CD4-positive, alpha-beta T cell (primary cell): ENCODE data around the gene PLA2G4D. TPM values are rescaled to one million over a fixed set of nuclear protein-coding genes. Genes with fewer than 3 reads are reported as not detected.

Experiments
- ATAC-seq: fragments of 200-7000 bp; cut with Tn5 transposase; one replicate; pipeline ENCODE4 v1.10.0; 2022; ENCODE audit warnings: mild to moderate bottlenecking; ENCODE audit not compliant: poor library complexity
- CTCF ChIA-PET: fragments of 350-600 bp; sonication (Branson Sonifier 250); formaldehyde crosslinking; loops from one replicate; lab custom pipeline; 2021; ENCODE audit warnings: antibody characterized with exemption, inconsistent platforms; lab: Charles Lee
- POLR2A ChIA-PET: fragments of 350-600 bp; sonication (Branson Sonifier 250); formaldehyde crosslinking; loops from one replicate; lab custom pipeline; 2021; ENCODE audit warnings: antibody characterized with exemption, inconsistent platforms; lab: Charles Lee
- DNase-seq, 14 experiments: peaks; one replicate each; pipeline ENCODE4 v3.0.0-alpha.2; 2013 to 2020; ENCODE audit warnings: mixed read lengths in 2 of 14
- H3K27ac ChIP-seq, 2 donors: one replicate each; pipeline versions ENCODE4 v1.5.1 to v1.7.0; 2013; ENCODE audit warnings: low read length in 2 of 2, low read depth in 1 of 2, mild to moderate bottlenecking in 1 of 2
- H3K27me3 ChIP-seq, 2 experiments: 1 replicate in 1 of 2; 2 replicates in 1 of 2; pipeline versions ENCODE4 v1.6.1 to v1.7.0; 2013; ENCODE audit warnings: low read length in 2 of 2, control low read depth in 1 of 2, mild to moderate bottlenecking in 1 of 2, moderate library complexity in 1 of 2; ENCODE audit not compliant: insufficient read depth in 2 of 2, control insufficient read depth in 1 of 2
- H3K36me3 ChIP-seq: one replicate; pipeline ENCODE4 v1.6.1; 2013; ENCODE audit warnings: low read length, control low read depth; ENCODE audit not compliant: insufficient read depth
- H3K4me1 ChIP-seq: one replicate; pipeline ENCODE4 v1.6.1; 2013; ENCODE audit warnings: low read length, control low read depth; ENCODE audit not compliant: insufficient read depth
- H3K4me3 ChIP-seq: one replicate; pipeline ENCODE4 v1.5.1; 2013; ENCODE audit warnings: mild to moderate bottlenecking, low read length, moderate library complexity
- H3K9me3 ChIP-seq, 2 experiments: 1 replicate in 1 of 2; 2 replicates in 1 of 2; pipeline versions ENCODE4 v1.6.1 to v1.7.0; 2013; ENCODE audit warnings: low read length in 2 of 2, mild to moderate bottlenecking in 2 of 2, control low read depth in 1 of 2, moderate library complexity in 1 of 2; ENCODE audit not compliant: control insufficient read depth in 1 of 2, insufficient read depth in 1 of 2
- H3K27ac Mint-ChIP-seq: one replicate; pipeline ENCODE4 v1.8.0; 2020; ENCODE audit warnings: mixed read lengths
- H3K27me3 Mint-ChIP-seq: one replicate; pipeline ENCODE4 v1.8.0; 2021; ENCODE audit warnings: mixed read lengths
- H3K36me3 Mint-ChIP-seq: one replicate; pipeline ENCODE4 v1.8.0; 2021; ENCODE audit warnings: low read depth, mixed read lengths
- H3K4me1 Mint-ChIP-seq: one replicate; pipeline ENCODE4 v1.8.0; 2021; ENCODE audit warnings: low read depth, mixed read lengths
- H3K4me3 Mint-ChIP-seq: one replicate; pipeline ENCODE4 v1.8.0; 2020; ENCODE audit warnings: mild to moderate bottlenecking, mixed read lengths
- H3K9me3 Mint-ChIP-seq: one replicate; pipeline ENCODE4 v1.8.0; 2020; ENCODE audit warnings: mixed read lengths
- CTCF ChIP-seq: fragments of 200-600 bp; IDR thresholded peaks from one replicate; pipeline ENCODE4 v1.8.0; 2022; ENCODE audit warnings: antibody characterized with exemption, mild to moderate bottlenecking
- intact Hi-C, 2 experiments: fragments of 100-400 bp; cut with DNase I in 1 of 2; cut with micrococcal nuclease in 1 of 2; formaldehyde crosslinking; loops; one replicate each; pipeline versions ENCODE4 v1.15.1 to v1.9.0; 2023 to 2025; cut with DNase I, micrococcal nuclease
- total RNA-seq, 174 experiments: library from RNA in 2 of 174; stranded (reverse) in 2 of 174; gene quantifications; one replicate each; pipeline ENCODE4 v1.2.3 and lab custom pipeline; 2021 to 2026

Gene PLA2G4D
- total RNA-seq, 2 experiments from 2014 or later: not detected

GRCh38 chr15:42085721-42086120 lies 8.6 kb downstream of the PLA2G4D start:
- Mint-ChIP-seq H3K9me3 (no peaks in the 10 kb centered on the region), H3K27ac (no peak overlapping the region), H3K36me3 (no peaks in the 10 kb centered on the region), H3K4me1 (no peaks in the 10 kb centered on the region), H3K4me3 (no peak overlapping the region), H3K27me3 (peaks cover 24% of the 10 kb centered on the region)
- no peak for TF ChIP-seq CTCF
- H3K4me3 ChIP-seq: no peak overlapping the region
- peaks cover 0 to 3% of the 10 kb centered on the region in 2 experiments for H3K27me3 ChIP-seq
- ATAC-seq (no peak), DNase-seq (no peak)
- no peak overlapping the region for H3K27ac ChIP-seq
- no peaks in the 10 kb centered on the region for H3K9me3 ChIP-seq
- H3K4me1 ChIP-seq: peaks cover 15% of the 10 kb centered on the region
- intact Hi-C loops: no loop called here
- ChIA-PET POLR2A (no interaction called here), CTCF (no interaction called here)
- no peaks in the 10 kb centered on the region for H3K36me3 ChIP-seq

GRCh38 chr15:42085236-42085605 lies 9.1 kb downstream of the PLA2G4D start:
- Histone ChIP-seq H3K4me1 (peaks cover 15% of the 10 kb centered on the region), H3K4me3 (no peak overlapping the region), H3K27ac (no peak overlapping the region), H3K9me3 (no peaks in the 10 kb centered on the region), H3K27me3 (peaks cover 0 to 3% of the 10 kb centered on the region in 2 experiments), H3K36me3 (no peaks in the 10 kb centered on the region)
- H3K4me3 Mint-ChIP-seq: no peak overlapping the region
- H3K9me3 Mint-ChIP-seq: no peaks in the 10 kb centered on the region
- no peak for TF ChIP-seq CTCF
- CTCF ChIA-PET: interaction anchor here (1.3 to 2.3 kb wide), 2 partner anchors 96 to 620 kb away, joined by 3 to 14 read pairs; no protein-coding TSS in a partner anchor
- DNase-seq: no peak
- H3K27ac Mint-ChIP-seq: no peak overlapping the region
- POLR2A ChIA-PET: no interaction called here
- ATAC-seq: no peak
- H3K27me3 Mint-ChIP-seq: peaks cover 29% of the 10 kb centered on the region
- H3K36me3 Mint-ChIP-seq: no peaks in the 10 kb centered on the region
- H3K4me1 Mint-ChIP-seq: no peaks in the 10 kb centered on the region
- intact Hi-C loops: no loop called here

GRCh38 chr15:42084465-42085235 lies 9.7 kb downstream of the PLA2G4D start:
- H3K36me3 ChIP-seq: no peaks in the 10 kb centered on the region
- no peaks in the 10 kb centered on the region for H3K9me3 Mint-ChIP-seq
- no peak overlapping the region for H3K27ac ChIP-seq
- H3K4me1 ChIP-seq: peaks cover 15% of the 10 kb centered on the region
- TF ChIP-seq CTCF: peak; percentile 81
- DNase-seq (peak in 11 of 14 experiments; percentile 12 to 73 (median 32)), ATAC-seq (peak; percentile 61)
- no peak overlapping the region for H3K27ac Mint-ChIP-seq
- H3K4me1 Mint-ChIP-seq: no peaks in the 10 kb centered on the region
- POLR2A ChIA-PET: no interaction called here
- CTCF ChIA-PET: interaction anchor here (0.7 to 2.3 kb wide), 6 partner anchors 9 to 619 kb away, joined by 3 to 14 read pairs (median 3); no protein-coding TSS in a partner anchor
- H3K4me3 ChIP-seq: no peak overlapping the region
- no peaks in the 10 kb centered on the region for H3K9me3 ChIP-seq
- H3K36me3 Mint-ChIP-seq: no peaks in the 10 kb centered on the region
- H3K27me3 Mint-ChIP-seq: peaks cover 31% of the 10 kb centered on the region
- no peak overlapping the region for H3K4me3 Mint-ChIP-seq
- H3K27me3 ChIP-seq: peaks cover 0 to 3% of the 10 kb centered on the region in 2 experiments
- intact Hi-C loops: loop anchor here in 1 of 2 experiments (1.0 kb wide), 1 partner anchor 95 kb away; no protein-coding TSS in a partner anchor
